NCI-H1417 treated with DMSO at 0.1 percent for 48 hours (cell line): ENCODE measurements around the gene ANP32A.
A peak's percentile ranks its signal among the peaks of the same experiment; 100 is the strongest.

Source experiments
- DNase-seq: peaks from one replicate; lab custom pipeline; 2025; lab: John Stamatoyannopoulos, UW

The ANP32A gene

DNA sequence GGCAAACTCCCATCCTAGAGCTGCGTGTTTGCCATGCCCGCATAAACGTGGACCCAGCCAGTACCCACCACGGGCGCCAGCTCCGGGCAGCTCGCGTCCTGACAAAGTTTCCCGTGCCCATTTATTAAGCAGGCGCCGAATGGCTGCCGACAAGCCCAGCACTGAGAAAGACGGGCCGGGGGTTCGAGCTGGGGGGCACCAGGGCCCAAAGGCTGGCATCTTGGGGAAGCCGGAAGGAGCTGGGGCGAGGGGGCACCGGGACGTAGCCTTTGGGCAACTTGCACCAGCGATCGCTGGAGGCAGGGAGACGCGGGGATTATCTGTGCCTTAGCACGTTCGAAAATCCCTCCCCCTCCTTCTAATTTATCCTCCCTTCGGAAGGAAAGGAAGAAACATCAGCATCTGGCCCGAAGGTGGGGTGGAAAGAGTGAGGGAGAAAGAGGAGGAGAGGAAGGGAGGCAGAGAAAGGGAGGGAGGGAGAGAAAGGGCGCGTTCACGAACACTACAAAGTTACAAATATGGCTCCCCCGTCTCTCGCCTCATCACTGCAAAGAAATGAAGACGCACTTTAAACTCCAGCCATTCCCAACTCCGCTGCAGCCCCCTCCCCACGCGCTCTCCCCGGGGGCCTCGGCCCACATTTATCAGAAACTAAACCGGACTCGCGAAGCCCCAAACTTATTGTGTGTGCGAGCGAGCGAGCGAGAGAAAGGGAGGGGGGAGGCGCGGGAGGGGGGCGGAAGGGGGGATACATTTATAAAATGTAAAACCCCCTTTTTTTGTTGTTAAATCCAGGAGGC, 1.0 kb downstream of the ANP32A start:
- DNase-seq, result no peak

DNA sequence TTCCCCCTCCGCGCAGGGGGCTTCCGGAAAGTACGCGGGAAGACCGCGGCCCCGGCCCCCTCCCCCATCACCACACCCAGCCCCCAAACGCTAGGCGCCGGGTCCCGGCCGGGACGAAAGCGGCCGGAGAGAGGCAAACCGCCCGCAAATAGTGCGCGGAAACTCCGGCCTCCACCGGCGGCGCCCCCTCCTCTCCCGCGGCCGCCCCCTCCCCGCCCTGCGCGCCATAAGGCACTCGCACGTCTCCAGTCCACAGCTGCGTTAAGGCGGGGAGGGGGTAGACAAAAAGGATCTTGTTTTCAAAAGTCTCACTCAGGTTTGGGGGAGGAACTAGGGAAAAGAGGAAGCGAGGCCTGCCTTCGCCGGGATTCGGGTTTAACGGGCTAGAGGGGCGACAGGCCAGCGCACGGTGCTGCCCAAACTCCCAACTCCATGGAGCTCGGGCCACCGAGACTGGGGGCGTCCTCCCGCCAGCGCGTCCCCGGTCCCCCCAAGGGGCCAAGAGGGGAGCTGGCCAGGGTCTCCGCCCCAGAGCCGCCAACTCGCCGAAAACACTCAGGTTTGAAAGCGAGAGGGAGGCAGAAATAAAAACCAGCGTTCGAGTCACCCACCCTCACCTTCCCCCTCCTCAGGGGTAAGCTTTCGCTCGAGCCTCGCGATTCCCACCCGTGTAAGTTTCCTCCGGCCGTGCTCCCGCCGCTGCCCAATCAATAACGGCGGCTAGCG, 1.8 kb downstream of the ANP32A start:
- no peak for DNase-seq

DNA sequence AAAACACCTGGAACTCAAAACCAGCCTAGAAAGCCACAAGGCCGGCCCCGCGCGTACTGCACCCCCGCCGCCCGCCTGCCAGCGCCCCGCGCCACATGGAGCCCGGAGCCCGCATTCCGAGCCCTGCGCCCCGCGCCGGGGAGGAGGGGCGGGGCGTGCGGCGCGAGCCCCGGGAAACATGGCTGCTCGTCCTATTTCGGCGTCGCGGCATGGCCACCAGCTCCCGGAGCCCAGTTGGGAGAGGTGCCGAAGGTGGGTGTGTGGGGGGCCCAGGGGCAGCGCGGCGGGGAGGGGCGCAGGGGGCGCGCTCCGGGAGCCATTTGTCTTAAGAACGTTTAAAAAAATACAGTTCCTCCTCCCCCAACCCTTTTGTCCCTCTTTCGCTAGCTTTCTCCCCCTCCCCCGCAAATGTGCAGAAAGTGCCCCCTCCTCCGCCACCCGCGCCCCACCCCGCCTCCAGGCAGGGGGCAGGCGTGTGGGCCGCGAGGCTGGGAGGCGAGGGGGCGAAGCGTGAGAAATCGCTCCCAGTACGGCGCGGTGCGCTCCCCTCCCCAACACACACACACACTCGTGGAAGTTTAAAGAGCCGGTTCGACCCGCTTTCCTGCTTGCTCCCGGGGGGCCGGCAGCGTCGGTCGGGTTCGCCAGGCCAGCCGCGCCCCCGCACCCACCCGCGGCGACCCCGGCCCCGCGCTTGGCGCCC, 2.5 kb downstream of the ANP32A start:
- DNase-seq, result peak; percentile 29

DNA sequence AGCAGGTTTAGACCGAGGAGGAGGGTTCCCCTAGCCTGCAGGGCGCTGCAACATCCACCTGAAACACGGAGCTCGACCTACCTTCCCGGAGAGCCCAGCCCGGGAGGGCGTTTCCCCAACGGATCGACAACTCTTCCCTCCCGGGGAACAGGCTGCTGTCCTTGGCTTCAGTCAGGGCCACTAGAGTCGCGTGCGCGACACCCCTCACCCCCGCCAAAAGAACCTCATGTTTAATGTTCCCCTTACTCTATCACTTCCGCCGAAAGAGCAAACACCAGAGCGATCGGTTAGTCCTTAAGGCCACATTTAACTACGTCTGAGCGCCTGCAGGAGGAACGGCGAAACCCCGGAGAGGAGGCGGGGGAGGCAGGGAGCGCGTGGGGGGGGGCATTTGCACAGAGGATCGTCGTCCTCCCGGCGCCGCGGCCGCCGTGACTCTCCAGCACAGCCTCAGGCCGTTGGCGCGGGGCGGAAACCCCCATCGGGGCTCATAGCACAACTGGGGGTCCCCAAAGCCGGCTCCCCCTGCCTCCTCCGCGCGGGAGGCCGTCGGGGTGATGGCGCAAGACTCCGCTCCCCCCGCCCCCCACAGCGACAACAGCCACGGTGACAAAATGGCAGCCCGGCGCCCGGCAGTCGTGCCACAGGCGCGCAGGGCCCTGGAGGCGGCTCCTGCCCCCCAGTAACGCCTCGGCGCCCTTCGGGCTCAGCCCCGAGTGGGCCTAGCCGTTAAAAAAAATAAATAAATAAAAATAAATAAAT, 3.2 kb downstream of the ANP32A start:
- DNase-seq, result peak; percentile 23

DNA sequence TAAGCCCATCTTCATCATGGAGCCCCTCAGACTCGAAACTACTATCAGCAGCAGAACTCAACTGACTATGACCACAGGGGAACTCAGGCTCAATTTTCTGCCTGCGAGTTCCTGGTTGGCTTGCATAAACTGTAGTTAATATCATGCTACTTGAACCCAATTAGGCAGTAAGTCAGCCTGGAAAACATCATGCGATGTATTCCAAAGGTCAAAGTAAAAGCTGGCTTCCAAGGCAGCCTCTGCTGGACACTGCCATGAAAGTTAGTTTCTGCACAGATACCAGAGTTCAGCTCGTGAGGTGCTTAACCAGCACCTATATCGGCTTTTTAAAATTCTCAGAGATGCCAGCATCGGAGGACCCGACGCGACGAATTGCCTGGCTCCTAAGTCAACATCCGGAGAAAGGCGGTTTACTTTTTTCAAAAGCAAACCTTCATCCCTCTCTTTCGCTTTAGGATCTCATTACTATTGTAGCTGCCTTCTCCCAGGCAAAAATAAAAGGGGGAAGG, 3.8 kb downstream of the ANP32A start:
- DNase-seq, result no peak

DNA sequence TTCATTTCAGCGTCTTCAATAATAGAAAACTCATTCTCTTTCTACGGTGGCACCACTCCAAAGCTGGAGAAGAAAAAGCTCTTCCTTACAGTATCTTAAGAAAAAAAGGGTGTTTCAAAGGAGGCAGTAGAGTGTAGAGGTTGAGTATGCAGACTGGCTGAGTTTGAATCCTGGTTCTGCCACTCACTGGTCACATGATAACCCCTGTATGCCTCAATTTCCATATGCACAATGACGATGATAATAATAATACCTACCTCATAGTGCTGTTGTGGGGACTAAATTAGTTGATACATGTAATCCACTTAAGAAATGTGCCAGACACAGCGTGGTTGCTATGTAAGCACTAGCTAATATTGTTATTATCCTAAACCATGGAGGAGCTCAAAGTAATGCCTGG, 4.5 kb downstream of the ANP32A start:
- DNase-seq, result no peak

DNA sequence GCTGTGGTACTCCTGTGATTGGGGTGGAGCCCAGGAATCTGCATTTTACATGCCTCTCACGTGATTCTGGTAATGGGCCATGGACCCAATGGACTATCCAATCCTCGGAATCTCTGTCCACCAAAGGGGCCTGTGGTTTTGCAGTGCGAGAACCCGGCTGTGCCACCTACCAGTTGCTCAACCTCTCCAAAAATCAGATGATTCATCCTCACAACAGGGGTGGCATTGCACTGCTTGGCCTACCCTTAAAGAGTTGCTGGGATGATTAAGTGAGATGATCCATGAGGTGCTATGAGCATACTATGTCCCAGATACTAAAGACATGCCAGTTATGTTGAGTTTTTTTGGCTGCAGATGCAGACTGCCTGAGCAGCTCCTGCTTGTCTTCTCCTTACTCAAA, 5.1 kb downstream of the ANP32A start:
- no peak for DNase-seq

DNA sequence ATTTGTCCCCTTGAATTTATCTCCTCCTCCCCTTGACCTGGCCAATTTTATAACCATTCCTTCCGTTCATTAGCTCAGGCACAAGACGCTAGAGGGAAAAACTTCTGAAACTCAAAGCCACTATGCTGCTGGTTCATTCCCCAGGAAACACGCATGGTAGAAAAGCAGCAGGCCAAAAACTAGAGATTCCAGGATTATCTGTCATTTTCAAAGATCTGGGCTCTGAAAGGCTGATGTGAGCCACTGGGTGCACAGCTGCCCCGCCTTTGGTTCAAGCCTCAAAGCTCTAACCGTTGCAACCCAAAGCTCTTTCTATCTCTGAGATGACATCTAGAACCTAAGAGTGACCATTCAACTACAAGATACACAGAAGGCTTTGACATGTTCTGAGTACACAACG, 6.1 kb downstream of the ANP32A start:
- no peak for DNase-seq

DNA sequence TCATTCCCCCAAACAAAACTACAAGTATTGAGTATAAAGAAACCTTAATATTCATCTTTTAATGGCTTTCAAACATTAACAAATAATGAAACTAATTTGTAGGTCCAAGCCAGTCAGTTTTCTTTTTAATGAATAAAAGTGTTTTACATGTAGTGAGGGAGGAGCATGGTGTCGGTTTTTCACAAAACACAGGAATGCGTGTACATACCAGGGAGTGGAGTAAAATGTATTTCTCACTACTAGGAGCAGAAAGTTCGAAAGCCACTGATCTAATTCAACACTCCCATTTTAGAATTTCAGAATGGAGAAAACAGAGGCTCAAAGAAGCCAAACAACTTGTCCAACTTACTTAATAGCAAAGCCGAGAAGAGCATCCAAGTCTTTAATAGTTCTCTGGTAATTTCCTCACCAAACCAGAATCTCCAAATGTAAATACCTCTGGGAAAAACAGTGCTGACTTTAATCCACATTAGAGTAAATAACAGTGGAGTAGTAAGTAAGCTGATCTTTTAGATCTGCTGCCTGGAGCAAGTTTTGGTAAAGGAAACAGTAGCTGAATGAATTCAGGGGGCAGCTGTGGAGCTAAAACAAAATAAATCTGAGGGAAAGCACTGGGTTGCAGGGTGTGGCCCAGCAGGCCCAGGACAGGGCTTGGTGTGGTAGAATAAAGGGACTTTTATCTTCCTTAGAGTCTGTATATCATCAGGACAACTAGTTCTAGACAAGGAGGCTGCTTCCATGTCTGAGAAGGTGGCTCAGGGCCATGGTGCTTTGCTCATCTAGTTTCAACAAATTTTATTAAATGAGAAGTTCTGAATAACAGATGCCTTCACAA, 7.9 kb downstream of the ANP32A start:
- DNase-seq, result no peak

DNA sequence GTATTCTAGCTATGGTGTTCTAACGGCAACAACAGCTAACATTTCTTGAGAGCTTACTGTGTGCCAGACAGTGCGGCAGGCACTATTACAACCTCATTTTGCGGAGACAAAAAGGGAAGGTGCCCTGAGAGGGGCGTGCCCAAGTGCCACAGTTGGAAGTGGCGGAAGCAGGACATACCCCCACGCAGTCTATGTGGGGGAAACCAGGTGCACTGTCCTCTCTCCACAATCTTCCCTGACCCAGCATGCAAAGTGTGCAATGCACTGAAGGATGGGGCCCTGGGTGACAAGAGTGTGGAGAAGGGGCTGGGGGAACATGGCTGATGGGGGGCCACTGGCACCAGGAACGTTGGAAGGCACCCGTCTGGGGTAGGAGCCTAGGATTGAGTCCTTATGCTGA, 8.6 kb downstream of the ANP32A start:
- DNase-seq, result no peak

DNA sequence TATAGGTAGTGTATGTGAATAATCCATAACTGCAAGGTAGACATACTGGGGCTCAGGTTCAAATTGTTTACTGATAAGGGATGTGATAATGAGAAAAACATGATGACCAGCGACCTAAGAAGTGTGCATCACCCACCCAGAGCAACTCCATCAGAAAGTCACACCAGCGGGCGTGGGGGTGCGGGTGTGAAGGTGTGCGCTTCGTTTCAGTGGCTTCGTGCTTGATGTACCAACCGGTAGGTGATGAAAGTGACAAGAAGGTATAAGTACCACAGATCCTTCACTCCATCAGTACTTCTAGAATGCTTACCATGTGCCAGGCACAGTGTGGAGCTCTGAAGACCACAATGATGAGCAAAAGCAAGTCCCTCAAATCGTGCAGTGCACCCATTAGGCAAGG, 11.2 kb downstream of the ANP32A start:
- no peak for DNase-seq

DNA sequence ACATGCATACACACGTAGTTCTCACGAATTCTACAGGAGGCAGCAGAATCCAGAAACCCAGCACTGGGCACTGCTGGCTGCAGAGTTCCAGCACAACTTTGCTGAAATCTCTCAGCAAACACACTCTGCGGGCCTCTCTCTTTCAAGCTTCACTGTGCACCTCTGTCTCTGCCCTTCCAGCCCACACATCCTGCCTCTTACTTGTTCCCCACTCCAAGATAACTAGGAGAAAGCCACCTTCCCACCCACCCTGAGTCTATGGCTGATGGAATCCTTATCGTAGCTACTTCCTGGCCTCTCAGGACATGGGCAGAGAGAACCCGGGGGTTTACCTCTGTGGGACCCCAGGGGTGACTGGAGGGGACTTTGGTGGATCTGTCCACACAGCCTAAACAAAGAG, 11.9 kb downstream of the ANP32A start:
- DNase-seq, result no peak

DNA sequence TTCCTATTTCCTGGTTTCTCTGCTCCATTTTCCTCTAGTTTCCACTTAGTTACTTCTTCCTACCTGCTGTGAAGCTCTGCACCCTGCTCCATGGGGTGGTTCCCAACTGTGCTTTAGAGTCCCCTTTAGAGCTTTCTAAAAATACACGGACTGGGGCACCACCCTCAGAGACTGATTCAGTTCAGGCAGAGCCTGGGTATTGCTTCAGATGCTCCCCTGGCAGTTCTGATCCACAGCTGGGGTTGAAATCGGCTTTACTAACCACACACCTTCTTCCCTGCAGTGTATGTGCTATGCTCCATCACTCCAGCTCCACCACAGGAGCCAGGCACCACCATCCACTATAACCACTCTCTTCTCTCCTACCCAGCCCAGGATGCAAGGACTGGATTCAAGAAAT, 12.6 kb downstream of the ANP32A start:
- DNase-seq, result no peak

DNA sequence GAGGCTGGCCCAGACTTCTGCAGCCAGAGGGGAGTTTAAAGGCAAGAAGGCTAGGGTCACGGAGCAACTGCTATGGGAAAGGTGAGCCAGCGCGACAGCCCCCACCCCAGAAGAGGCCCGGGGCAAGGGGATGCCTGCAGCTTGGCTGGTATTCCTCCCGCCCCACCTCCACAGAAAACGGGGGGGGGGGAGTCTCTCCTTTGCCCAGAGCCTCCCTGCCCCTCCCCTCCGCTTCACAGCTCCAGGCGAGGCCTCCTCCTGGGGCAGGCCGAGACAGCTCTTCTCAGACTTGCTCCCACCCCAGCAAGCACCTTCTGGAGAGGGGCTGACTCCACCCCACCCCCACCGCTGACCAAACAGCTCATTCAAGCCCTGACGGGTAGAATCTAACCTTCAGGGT, 13.4 kb downstream of the ANP32A start:
- no peak for DNase-seq

DNA sequence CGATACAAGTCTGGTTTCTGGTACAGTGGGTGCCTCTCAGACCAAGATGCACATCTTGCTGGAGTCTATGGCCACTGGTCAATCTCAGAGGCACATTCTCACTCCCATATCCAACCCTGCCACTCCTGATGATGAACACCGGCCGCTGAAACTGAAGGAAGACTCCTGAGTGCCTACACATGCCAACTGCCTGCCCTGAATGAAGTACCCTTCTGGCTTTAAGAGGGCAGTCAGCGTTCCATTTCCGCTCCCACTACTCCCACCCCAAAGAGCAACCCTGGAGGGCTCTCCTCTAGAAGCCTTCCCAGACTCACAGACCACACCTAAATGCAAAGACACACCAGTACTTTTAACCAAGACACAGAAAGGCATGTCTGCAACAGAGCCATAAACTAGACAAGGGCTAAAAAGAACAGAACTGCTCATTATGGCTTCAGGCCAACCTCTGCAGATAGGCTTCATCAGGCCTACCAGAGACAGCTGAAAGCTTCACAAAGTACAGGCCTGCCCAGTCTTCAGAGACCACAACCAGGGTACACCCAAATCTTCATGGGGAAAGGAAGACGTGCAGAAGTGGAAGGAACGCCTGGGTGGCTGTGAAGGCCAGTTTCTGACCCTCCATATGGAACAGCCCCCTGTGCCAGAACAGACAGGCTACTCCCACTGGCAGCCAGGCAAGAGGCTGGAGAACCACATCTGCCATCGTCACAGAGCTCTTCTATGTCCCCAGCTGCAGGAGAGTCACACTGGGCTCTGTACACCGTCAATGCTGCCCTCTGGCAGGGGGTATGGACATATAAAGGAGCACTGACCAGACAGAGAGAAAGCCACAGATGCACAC, 14.3 kb downstream of the ANP32A start:
- DNase-seq, result no peak

DNA sequence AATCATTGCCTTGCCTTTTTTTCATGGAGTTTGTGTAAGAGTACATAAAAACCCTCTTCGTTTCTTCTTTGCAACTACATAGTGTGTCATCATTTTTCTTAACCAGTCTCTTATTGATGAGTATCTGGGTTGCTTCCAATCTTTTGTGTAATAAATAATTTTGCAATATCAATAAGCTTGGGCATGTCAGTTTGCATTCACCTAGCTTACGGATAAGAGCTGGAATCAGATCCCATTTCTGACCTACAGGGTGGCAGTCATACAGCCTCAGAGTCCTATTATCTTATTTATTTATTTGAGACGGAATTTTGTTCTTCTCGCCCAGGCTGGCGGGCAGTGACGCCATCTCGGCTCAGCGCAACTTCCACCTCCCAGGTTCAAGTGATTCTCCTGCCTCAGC, 18.3 kb downstream of the ANP32A start:
- DNase-seq, result no peak

DNA sequence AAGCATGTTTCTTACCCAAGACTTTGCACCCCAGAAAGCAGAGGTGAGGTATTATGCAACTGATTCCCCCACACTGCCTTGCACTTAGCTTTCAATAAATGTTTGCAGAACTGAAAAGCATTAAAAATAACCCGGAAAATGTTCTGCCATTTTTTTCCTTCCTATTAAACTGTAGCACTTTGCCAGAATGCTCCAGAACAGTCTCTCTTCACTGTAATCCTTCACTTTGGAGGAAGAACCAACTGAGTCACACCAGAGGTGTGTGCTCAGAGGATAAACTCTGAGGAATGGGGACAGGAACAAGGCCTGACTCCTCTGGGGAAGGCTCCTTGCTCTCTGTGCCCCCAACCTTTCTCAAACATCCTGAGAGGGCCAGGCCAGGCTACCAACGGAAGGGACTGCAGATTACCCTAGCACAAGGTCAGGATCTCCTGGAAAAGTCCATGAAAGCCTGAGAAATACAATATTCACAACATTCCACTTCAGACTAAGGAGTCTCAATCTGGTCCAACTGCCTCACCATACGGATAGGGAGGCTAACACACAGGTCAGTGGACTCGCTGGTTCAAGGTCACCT, 19.0 kb downstream of the ANP32A start:
- DNase-seq, result no peak

DNA sequence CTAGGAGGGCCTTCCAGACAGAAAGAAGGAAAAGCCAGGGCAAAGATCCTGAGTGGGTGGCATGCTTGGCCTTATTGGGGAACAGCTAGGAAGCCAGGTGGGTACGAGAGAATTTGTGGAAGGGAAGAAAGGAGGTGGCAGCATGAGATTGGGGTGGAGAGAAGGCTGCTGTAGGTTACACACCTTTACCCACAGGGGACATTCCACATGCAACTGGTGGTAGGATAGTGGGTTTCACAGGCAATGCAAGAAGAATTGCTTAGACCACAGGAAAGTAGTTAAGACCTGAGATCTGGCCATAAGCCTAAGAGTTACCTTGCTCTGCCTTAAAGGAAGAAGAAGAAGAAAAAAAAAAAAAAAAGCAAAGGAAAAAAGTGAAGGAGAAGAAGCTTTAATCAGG, 19.8 kb downstream of the ANP32A start:
- DNase-seq, result no peak

DNA sequence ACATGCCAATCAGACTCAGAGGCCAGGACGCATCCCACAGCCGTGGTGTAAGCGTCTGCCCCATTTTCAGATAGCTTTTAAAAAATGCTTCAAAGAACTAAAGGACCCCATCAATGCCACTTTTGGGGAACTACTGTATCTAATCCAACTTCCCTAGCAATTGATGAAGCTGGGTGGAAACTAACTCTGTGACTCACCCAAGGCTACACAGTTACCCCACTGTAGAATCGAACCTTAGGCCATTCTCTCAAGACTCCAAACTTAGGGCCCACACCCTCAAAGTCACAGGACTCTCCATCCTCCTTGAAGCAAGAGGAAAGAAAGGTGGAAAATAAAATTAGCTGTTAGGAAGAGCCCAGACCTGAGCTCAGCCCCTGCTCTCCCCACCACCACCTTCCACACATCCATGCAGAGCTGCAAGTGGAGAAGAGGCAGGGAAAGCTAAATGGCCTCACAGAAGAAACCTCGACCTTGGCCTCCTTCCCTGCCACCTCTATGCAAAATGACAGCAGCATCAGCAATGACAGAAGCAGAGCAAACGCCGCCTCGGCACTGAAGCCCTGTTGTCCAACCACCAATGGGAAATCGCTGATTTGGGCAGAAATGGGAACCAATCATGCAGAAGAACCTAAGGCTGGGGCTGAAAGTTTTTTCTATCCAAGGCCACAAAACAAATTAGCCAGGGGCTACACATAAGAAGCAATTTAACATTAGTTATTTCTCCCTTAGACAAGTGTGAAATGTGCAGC, 22.2 kb downstream of the ANP32A start:
- no peak for DNase-seq
